GM21528 (cell line): ENCODE results near the gene KRTAP10-8.
"Not testable (repeated sequence)": the region's sequence is repeated elsewhere in the genome, so short reads cannot be mapped to it uniquely, and the experiment has no call there.

Source experiments
- ATAC-seq: cut with Tn5 transposase; IDR thresholded peaks from one replicate; pipeline ENCODE4 v1.9.1; 2021; ENCODE audit warnings: mild to moderate bottlenecking, moderate library complexity; ENCODE audit not compliant: unreplicated experiment, low FRiP score

KRTAP10-8 gene

DNA sequence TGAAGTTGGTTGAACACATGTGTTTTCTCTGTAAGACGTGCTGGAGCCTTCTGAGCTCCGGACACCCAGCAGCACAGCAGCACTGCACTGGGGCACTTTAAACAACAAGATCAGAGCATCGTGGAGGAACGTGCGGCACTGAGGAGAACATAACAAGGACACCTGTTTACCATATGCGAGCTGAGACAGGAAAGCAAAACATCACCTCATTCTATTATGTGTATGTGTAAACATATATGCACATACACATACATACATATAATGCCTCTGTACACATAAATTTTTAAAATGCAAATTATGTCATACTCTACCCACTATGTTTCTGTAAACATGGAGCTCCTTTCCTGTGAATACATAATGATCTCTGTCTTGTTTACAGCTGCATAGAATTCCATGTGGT, 16.4 kb upstream of the KRTAP10-8 start:
- ATAC-seq: no peak

DNA sequence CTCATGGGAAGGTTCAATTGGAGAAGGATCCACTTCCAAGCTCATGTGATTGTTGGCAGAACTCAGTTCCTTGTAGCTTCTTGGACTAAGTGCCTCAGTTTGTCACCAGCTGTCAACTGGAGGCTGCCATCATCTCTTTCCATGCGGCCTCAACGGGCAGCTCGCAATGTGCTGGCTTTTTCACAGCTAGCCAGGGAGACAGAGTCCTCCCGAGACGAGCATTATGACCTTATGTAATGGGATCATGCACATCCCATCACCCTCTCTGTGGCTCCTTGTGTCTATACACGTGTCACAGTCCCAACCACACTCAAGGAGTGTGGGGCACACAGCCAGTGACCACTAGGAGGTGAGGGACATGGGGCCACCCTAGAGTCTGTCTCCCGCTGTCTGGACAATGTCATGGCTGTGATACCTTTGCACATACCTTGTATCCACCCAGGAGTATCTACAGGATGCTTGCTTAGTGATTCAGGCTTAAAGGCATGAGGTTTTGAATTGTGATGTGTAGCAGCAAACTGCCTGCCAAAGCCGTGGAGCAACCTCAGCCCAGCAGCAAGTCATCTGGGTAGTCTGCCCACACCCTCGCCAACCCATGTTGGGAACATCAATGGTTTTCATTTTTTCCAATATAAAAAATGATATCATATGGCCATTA, 15.7 kb upstream of the KRTAP10-8 start:
- ATAC-seq: no peak

DNA sequence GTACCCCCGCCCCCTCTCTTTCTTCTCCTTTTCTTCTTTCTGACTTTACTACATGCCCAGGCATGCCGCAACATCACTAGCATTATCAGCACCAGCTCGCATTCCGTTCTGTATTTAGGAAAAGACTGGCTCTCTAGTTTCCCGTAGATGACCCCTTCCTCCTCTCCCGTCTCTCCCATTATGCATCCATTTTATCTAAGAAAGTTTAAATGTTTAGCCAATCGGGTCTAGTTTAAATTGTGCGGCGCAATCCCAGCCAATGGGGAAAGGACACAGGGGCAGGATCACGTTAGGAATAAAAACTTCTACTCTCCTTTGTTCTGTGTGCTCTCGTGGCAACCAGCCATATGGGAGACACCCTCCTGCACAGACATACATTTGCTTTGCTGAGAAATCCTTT, 13.8 kb upstream of the KRTAP10-8 start:
- no peak for ATAC-seq

DNA sequence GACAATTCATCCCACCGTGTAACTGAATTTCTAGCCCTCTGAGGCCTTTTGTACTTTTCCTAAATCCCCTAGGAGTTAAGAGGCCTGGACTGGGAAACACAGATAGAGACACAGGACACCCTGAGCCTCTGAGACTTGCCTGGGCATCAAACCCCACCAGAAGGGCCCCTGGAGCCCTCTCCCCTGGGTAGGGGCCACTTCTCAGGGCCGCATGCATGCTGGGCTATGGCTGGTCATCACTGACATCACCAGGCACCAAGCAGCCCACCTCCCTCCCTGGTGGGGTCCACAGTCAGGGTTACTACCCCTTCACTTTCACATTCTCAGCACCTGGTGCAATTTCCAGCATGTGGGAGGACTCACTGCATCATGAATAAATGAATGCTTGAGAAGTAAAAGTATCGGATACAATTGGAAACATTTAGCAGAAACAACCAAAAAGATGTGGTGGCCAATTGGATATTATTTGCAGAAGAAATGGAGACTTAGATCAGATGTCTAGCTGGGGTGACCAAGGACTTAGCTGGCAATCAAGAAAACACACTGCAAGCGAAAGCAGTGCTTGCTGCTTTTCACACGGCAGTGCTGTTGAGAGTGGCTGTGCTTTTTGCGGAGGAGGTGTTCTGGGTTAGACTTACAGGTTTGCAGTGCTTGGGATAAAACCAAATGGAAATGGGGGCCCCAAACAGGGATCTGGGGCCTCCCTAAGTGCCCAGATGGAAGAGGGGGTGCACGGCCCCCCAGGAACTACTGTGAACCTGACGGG, 12.4 kb upstream of the KRTAP10-8 start:
- no peak for ATAC-seq

DNA sequence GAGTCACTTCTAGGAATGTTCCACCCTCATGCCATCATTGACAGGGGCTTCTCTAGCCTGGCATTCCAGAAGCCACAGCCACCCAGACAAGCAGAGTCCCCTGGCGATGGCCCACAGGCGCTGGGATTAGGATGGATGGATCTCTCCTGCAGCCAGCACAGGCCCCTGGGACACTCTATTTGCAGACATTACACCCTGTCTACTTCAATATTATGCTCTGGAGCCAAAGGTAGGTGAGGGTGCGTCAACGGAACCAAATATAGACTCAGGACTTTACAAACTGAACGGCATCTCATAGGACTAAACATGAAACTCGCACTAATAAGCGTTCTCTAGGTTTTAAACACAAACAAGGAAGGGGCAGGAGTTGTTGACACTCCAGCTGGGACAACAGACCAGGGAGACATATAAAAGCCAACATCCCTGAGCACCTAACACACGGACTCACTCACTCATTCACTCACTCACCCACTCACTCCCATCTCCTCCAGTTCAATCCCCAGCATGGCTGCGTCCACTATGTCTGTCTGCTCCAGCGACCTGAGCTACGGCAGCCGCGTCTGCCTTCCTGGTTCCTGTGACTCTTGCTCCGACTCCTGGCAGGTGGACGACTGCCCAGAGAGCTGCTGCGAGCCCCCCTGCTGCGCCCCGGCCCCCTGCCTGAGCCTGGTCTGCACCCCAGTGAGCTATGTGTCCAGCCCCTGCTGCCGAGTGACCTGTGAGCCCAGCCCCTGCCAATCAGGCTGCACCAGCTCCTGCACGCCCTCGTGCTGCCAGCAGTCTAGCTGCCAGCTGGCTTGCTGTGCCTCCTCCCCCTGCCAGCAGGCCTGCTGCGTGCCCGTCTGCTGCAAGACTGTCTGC, 11.5 kb upstream of the KRTAP10-8 start, which contains the start of gene KRTAP10-7:
Gene KRTAP10-7 (plus strand): TSS at position 480 of the 861 bp plus-strand sequence. CDS start 25 bp downstream, at position 505.
- ATAC-seq: not testable (repeated sequence)

DNA sequence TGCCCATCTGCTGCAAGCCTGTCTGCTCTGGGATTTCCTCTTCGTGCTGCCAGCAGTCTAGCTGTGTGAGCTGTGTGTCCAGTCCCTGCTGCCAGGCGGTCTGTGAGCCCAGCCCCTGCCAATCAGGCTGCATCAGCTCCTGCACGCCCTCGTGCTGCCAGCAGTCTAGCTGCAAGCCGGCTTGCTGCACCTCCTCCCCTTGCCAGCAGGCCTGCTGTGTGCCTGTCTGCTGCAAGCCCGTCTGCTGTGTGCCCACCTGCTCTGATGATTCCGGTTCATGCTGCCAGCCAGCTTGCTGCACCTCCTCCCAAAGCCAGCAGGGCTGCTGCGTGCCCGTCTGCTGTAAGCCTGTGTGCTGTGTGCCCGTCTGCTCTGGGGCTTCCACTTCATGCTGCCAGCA, 10.8 kb upstream of the KRTAP10-8 start:
- ATAC-seq: not testable (repeated sequence)

DNA sequence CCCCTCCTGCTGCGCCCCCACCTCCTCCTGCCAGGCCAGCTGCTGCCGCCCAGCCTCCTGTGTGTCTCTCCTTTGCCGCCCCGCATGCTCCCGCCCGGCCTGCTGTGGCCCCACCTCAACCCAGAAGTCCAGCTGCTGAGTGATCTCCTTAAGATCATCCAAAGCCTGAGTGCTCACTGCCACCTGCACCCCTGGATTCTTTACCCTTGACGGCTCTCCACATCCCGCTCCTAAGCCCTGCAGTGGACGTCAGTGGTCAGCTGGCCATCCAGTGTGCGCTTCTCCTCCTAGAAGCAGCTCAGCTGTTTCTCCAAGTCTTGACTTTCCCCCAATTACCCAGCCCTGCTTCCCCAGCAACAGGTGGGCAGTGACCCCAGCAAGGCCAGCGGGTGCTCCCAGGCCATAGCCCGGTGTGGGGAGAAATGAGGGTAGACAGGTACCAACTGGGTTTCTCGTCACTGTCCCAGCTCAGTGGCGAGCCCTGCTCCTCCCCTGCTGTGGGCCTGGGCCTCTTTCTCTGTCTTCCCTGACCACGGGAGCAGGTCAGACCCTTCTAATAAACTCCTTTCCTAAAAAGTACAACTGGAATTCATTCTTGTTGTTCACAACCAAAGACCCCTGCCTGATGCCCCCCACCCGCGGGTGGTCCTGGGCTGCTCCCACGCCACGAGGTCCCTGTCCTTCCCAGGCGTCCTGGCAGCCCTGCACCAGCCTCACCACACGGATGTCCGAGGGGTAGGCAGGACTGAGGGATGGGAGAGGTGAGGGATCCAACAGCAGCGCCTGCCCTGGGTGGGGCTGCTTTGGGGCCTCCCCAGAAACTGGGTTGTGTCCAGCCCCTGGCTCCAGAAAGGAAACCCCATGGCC, 10.1 kb upstream of the KRTAP10-8 start:
- no peak for ATAC-seq

DNA sequence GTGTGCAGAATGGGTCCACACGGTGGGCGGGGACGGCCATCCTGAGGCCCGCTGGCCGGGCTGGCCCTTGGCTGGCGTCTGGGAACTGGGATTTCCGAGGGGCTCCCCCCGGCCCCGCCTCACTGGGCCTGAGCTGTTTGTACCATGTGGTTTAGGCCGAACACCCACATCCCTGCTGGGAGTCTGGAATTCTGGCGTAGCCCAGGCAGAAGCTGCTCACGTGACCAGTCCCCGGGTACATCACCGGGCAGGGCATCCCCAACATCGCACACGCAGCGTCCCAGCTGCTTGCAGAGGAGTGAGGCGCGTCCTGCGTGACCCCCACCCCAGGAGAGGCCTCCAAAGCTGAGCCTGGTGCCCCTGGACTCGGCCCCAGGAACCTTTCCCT, 9.4 kb upstream of the KRTAP10-8 start:
- ATAC-seq: no peak

DNA sequence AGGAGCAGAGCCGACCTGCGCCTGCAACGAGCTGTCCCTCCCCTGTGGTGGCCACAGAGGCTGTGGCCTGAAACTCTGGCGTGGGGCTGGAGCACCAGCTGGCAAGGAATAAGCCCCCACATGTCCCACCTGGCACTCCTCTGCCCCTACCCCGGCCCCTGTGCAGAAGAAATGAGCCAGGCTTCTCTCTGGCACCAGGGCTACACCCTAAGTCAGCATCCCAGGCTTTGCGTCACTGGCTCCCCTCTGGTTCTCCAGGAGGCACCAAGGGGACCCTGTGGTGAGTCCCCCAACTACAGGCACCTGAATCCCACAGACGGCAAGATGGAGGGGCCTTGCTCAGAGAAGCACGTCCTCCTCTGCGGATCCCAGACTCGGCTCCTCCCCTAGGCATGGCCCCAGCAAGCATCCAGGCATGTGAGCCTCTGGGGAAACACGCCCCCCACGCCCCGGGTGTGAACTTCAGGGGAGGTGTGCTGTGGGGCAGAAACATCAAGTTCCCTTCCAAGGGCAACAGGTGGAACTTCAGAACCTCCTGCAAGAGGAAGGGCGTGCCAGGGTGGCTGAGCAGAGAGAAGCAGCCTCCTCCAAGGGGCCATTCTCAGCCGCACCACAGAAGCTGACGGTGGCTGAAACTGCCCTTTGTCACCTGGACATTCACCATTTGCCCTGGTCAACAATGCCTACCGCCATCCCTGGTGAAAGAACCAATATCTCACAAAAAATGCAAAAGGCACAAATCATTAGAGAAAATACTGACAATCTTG, 8.6 kb upstream of the KRTAP10-8 start:
- ATAC-seq: no peak

DNA sequence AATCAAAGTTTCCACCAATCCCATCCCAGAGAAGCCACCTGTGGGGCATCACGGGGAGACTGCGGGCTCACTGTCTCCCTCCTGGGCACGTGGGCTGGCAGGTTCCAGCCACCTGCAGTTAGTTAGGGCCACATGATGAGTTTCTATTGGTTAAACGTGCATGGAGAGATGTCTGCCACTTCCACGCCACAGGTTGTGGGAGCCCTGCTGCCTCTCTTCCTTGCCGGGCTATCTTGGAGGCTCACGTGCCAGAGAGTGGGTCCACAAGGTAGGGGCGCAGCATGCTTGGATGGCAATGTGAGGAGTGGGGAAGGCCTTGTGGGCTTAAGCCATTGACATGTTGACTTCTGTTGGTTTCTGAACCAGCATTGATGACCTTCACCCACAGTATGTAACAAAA, 8.0 kb upstream of the KRTAP10-8 start:
- ATAC-seq: no peak

DNA sequence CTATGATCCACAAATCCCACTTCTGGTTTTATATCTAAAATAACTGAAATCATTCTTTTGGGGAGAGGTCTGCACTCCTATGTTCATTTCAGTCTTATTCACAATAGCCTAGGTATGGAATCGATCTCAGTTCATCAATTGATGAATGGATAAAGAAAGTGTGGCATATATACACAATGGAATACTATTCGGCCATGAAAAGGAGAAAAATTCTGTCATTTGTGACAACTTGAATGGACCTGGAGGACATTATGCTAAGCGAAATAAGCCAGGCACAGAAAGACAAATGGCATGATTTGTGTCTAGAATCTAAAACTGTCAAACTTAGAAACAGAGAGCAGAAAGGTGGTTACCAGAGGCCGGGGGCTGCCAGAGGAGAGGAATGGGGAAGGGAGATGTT, 5.4 kb upstream of the KRTAP10-8 start:
- no peak for ATAC-seq

DNA sequence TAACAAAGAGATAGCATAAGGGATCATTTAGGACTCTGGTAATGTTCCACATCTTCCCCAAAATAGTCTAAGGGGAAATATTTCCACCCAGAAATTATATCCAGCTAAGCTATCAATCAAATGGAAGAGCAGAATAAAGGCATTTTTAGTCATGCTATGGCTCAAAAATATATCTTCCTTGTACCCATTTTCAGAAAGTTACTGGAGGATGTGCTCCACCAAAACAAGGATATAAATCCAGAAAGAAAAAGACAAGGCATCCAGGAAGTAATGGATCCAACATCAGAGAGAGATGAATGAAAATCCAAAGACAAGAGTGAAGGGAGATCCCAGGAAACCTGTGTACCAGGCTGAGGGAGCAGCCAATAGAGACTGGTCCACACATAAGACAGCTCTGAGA, 2.7 kb upstream of the KRTAP10-8 start:
- ATAC-seq: no peak

DNA sequence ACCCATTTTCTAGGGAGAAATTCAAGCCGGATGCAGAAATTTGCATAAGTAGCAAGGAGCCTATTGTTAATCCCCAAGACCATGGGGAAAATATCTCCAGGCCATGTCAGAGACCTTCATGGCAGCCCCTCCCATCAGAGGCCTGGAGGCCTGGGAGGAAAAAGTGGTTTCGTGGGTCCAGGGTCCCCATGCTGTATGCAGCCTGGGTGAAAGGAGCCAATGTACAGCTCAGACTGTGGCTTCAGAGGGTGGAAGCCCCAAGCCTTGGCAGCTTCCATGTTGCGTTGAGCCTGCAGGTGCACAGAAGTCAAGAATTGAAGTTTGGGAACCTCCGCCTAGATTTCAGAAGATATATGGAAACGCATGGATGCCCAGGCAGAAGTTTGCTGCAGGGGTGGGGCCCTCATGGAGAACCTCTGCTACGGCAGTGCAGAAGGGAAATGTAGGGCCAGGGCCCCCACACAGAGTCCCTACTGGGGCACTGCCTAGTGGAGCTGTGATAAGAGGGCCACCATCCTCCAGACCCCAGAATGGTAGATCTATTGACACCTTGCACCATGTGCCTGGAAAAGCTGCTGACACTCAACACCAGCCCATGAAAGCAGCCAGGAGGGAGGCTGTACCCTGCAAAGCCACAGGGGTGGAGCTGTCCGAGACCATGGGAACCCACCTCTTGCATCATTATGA, 1.6 kb upstream of the KRTAP10-8 start:
- not testable (repeated sequence) for ATAC-seq

DNA sequence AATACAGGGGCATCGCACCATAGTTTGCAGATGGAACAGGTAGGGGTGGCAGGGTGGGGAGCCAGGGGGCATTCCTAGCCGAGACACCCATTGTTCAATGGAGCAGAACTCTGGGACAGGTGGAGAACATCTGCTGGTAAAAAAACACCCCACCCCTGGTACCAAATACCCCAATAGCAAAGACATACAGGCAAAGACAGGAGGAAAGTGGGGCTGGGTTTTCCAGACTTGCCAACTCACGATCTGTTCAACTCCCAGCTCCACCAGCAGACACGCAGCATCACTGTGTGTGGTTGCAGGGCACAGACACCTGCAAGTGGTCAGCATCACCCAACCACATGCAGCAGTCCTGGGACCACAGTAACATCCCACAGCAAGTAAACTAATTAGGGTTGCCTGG, 328 bp upstream of the KRTAP10-8 start:
- no peak for ATAC-seq

DNA sequence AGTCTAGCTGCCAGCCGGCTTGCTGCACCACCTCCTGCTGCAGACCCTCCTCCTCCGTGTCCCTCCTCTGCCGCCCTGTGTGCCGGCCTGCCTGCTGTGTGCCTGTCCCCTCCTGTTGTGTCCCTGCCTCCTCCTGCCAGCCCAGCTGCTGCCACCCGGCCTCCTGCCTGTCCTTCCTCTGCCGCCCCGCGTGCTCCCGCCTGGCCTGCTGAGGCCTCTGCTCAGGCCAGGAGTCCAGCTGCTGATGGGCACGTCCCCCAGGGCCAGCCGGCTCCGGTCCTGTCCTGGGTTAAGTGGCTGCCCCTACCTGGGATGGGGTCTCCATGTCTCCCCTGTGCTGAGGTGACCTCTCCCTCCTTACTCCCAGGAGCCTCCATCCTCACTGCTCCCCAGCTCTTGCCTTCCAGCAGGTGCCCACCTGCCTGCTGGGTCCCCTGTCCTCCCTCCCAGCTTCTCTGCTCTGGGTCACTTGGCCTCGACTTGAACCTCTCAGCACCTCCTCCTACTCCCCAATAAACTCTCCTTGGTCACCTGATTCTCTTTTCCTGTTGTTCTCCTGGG, 870 bp downstream of the KRTAP10-8 start:
- ATAC-seq: no peak

DNA sequence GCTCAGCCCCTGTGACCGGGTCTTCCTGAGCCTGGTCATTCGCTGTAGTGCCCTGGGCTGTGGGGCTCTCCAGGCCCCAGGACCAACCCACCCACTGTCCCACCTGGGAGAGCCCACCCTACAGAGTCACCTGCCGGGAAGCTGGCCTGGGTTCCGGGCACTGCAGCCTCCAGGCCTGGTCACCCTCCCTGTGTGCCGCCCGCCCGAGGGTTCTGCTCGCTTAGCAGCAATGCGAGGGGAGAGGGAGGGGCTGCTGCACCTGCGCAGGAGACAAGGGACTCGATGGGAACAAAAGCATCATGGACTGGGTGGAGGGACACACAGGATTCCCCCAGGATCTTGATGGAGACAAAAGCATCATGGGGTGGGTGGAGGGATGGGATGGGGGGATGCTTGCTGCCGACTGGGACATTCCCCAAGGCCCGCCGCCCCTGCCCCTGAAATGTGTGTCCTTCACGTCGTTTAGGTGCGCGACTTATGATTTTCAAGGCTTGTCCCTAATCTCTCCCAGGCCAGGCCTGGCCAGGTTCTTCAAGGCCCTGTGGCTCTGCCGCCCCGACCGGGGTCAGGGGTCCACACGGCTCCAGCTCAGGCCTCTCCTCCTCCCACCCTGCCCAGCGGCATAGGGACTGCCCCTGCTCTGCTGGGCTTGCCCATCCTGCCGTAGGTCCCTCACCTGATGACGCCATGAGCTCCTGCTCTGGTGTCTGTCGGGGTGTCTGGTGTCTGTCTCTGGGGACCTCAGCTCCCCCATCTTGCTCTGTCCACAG, 1.7 kb downstream of the KRTAP10-8 start:
- no peak for ATAC-seq

DNA sequence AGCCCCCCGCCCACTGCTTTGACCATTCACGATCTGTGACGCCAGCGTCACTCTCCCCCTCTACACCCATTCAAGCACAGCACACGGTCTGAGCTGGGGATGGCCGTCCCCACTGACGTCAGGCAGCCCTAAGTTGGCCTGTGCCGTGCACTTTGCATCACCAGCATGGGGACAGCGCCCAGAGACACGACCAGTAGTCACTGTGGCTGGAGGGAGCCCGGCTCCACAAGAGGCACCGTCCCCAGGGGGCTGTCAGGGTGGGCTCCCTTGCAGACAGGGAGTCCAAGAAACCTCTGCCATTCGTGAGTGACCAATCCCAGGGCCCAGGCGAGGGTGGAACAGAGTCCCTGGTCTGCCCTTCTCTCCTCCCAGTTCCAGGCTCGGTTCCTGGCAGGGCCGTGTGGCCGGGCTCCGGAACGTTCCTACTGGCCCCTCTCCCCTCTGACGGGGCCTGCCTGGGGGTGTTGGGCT, 2.3 kb downstream of the KRTAP10-8 start:
- no peak for ATAC-seq

DNA sequence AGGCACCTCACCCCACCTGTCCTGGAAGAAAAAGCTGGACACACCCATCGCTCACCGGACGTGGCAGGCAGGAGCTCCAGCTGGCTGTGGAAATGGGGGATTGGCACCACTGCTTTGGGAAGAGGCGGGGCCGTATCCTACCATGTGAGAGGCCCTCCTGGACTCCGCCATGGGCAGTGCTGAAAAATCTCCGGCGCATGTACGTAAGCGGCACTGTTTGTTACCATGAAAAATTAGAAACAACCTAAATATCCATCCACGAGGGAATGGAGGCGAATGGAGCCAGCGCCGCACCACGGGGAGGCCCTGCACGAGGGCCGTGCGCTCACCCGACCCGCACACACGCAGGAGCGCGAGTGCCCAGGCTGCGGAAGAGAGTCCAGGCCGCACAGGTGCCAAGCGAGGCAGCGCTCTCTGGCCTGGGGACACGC, 3.1 kb downstream of the KRTAP10-8 start:
- ATAC-seq: no peak
